ENCODE results near the gene GPD1.
A peak's percentile ranks its signal among the peaks of the same experiment; 100 is the strongest.
"Not testable (repeated sequence)": the region's sequence is repeated elsewhere in the genome, so short reads cannot be mapped to it uniquely, and the experiment has no call there.

Gene GPD1

DNA sequence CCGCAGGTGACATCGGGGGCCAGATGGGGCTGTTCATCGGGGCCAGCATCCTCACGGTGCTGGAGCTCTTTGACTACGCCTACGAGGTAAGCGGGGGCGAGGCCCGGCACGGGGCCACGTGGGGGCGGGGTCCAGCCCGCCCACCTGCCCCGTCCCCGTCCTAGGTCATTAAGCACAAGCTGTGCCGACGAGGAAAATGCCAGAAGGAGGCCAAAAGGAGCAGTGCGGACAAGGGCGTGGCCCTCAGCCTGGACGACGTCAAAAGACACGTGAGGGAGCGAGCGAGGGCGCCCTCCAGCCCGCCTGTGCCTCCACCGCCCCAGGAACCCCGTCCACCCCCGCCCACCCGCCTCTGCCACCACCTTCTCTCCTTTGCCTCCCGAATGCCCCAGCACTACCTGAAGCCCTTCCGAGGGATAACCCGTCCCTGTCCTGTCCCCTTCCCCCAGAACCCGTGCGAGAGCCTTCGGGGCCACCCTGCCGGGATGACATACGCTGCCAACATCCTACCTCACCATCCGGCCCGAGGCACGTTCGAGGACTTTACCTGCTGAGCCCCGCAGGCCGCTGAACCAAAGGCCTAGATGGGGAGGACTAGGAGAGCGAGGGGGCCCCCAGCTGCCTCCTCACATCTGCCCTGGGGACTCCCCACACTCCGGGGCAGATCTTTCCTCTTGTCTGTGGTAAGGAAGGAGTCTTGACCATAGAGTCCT, 22.6 kb upstream of the GPD1 start:
- DNase-seq (ENCODE audit: extremely low read depth, low read depth): no peak
- H3K4me3 ChIP-seq (replicated peaks; ENCODE audit: low read depth, low read length): no peak overlapping the region
- no peak for TF ChIP-seq CTCF (IDR thresholded peaks at IDR 0.05; ENCODE audit: low read depth, low read length, missing control alignments)

GRCh38 chr12:50082644-50083043, 21.2 kb upstream of the GPD1 start:
- DNase-seq (ENCODE audit: extremely low read depth, low read depth): no peak
- no peak overlapping the region for H3K4me3 ChIP-seq (replicated peaks; ENCODE audit: low read depth, low read length)
- TF ChIP-seq CTCF (IDR thresholded peaks at IDR 0.05; ENCODE audit: low read depth, low read length, missing control alignments): no peak

GRCh38 chr12:50083301-50083700, 20.5 kb upstream of the GPD1 start:
- DNase-seq (ENCODE audit: extremely low read depth, low read depth): no peak
- no peak overlapping the region for H3K4me3 ChIP-seq (replicated peaks; ENCODE audit: low read depth, low read length)
- TF ChIP-seq CTCF (IDR thresholded peaks at IDR 0.05; ENCODE audit: low read depth, low read length, missing control alignments): no peak

GRCh38 chr12:50084409-50084774, 19.4 kb upstream of the GPD1 start:
- H3K4me3 ChIP-seq (replicated peaks; ENCODE audit: low read depth, low read length): peak overlapping the region; percentile 66
- not testable (repeated sequence) for DNase-seq (ENCODE audit: extremely low read depth, low read depth)

DNA sequence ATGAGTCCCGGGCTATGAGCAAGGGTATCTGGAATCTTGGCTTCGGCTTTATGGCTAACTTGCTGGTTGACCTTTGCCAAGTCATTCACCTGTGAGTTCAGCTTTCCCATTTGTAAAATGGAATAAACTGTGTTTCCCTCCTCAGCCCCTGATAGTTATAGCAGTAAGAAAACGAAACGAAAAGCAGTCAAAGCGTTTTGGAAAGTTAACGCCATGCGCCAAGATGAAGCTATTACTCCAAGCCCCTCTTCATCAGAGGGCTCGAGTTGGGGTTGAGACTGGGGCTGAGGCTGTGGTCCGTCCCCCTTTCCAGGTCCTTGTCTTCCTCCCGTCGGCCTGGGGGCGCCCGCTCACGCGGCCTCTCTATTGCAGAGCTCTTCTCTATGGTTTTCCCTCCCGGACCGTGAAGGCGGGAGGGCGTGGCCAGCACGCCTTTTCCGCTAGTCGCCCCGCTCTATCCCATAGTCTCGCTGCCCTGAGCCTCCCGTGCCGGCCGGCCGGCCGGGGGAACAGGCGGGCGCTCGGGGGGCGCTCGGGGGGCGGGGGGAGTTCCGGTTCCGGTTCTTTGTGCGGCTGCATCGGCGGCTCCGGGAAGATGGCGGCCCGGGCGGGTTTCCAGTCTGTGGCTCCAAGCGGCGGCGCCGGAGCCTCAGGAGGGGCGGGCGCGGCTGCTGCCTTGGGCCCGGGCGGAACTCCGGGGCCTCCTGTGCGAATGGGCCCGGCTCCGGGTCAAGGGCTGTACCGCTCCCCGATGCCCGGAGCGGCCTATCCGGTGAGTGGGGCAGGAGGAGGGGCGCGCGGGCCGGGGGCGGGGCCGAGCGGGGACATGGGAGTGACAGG, 18.8 kb upstream of the GPD1 start, which contains the start of gene SMARCD1:
TSS of gene SMARCD1 (plus strand) at position 568 of the 840 bp plus-strand sequence. CDS start at position 596, 28 bp downstream.
- peak within 1 kb of the TSS; percentile 66 for H3K4me3 ChIP-seq (replicated peaks; ENCODE audit: low read depth, low read length)
- peak; percentile 52 for TF ChIP-seq CTCF (IDR thresholded peaks at IDR 0.05; ENCODE audit: low read depth, low read length, missing control alignments)
- DNase-seq (ENCODE audit: extremely low read depth, low read depth): peak; percentile 73

DNA sequence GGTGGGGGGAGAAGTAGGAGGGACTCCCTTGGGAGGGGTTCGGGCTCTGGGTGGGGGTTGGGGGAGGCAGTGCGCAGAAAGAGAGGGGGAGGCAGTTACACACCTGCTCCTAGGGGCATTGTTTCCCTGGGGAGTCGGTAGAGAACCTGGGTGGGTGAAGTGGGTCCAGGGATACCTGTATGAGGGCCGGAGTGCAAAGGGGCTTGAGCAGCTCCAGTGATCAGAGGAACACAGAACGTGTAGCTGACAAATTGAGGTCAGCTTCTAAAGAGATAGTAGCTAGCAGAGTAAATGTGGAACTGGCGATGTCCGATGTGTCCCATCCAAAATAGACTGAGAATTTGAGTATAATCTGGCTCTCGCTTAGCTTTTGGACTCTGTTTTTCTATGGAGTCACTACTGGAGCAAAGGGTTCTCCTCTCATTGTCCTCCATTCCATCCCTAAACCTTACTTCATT, 18.2 kb upstream of the GPD1 start:
- DNase-seq (ENCODE audit: extremely low read depth, low read depth): no peak
- no peak for TF ChIP-seq CTCF (IDR thresholded peaks at IDR 0.05; ENCODE audit: low read depth, low read length, missing control alignments)
- H3K4me3 ChIP-seq (replicated peaks; ENCODE audit: low read depth, low read length): peak overlapping the region; percentile 66

DNA sequence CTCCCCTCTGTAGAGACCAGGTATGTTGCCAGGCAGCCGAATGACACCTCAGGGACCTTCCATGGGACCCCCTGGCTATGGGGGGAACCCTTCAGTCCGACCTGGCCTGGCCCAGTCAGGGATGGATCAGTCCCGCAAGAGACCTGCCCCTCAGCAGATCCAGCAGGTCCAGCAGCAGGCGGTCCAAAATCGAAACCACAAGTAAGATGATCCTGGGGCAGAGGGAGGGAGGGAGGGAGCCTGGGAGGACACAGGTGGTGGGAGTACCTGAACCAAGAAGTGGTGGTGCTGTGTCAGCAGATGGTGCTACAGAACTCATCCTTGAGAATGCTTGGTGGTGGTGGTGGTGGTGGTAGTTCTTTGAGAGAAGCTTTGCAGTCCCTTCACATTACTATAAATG, 17.7 kb upstream of the GPD1 start:
- peak overlapping the region; percentile 66 for H3K4me3 ChIP-seq (replicated peaks; ENCODE audit: low read depth, low read length)
- no peak for TF ChIP-seq CTCF (IDR thresholded peaks at IDR 0.05; ENCODE audit: low read depth, low read length, missing control alignments)

More for the DNA sequence above, 17.7 kb upstream of the GPD1 start:
- no peak for DNase-seq (ENCODE audit: extremely low read depth, low read depth)
